K562 (cell line): ENCODE measurements around the gene KIAA0825. TPM values are rescaled to one million over a fixed set of nuclear protein-coding genes. Genes with fewer than 3 reads are reported as not detected.

Source experiments
- ATAC-seq: fragments of 200-7000 bp; cut with Tn5 transposase; 3 replicates; pipeline ENCODE4 v1.9.1; 2020; ENCODE audit warnings: moderate library complexity
- BruUV-seq: library from RNA; stranded (reverse); fragments of 400-500 nt; replicated peaks from 2 replicates; lab custom pipeline; 2021; lab: Mats Ljungman, UMichigan
- CTCF ChIA-PET: fragments of 300-600 bp; formaldehyde crosslinking; extraction: SDS; loops from one replicate; lab custom pipeline; 2021; ENCODE audit warnings: low intra/inter-chr PET ratio; lab: Yijun Ruan, JAX
- POLR2A ChIA-PET: fragments of 300-600, 350-650 bp; sonication (Branson Sonifier 250); formaldehyde crosslinking; extraction: SDS; loops from one replicate; lab custom pipeline; 2021; ENCODE audit warnings: antibody characterized with exemption, inconsistent platforms; lab: Yijun Ruan, JAX
- DNase-seq, 4 experiments: peaks; one replicate each; pipeline versions ENCODE4 v3.0.0 to v3.0.0-alpha.2; 2011 to 2018; ENCODE audit warnings: low spot score in 3 of 4, mixed read lengths in 3 of 4; ENCODE audit errors: extremely low read depth in 1 of 4
- FAIRE-seq: peaks from 2 replicates; lab custom pipeline; 2011; peaks lifted over from hg19 to GRCh38; lab: Jason Lieb, UNC
- H2AFZ ChIP-seq: 2 replicates; pipeline ENCODE4 v1.6.0; 2011; ENCODE audit warnings: low read depth, low read length, control low read depth, inconsistent platforms
- H3K27ac ChIP-seq: fragments of 200-600 bp; 3 replicates; pipeline ENCODE4 v1.8.0; 2011; ENCODE audit warnings: low read depth, mild to moderate bottlenecking, control low read depth, inconsistent platforms, low read length, moderate library complexity, mixed read lengths; ENCODE audit errors: extremely low read depth
- H3K27me3 ChIP-seq, 2 experiments: fragments of 300-600 bp in 1 of 2; 2 replicates in 1 of 2; 3 replicates in 1 of 2; pipeline versions ENCODE4 v1.6.0 to v1.8.0; 2011; ENCODE audit warnings: inconsistent platforms in 2 of 2, low read length in 2 of 2, mild to moderate bottlenecking in 1 of 2, mixed read lengths in 1 of 2, moderate library complexity in 1 of 2; ENCODE audit not compliant: control insufficient read depth in 2 of 2, insufficient read depth in 2 of 2
- H3K36me3 ChIP-seq: fragments of 300-600 bp; 3 replicates; pipeline ENCODE4 v1.8.0; 2011; ENCODE audit warnings: mild to moderate bottlenecking, low read length, inconsistent platforms; ENCODE audit not compliant: control insufficient read depth, insufficient read depth
- H3K4me1 ChIP-seq, 2 experiments: fragments of 200-600 bp in 1 of 2; replicated peaks in 1 of 2; 2 replicates in 1 of 2; 3 replicates in 1 of 2; pipeline versions ENCODE4 v1.5.1 to v1.8.0; 2011; ENCODE audit warnings: inconsistent platforms in 2 of 2, low read length in 2 of 2, mild to moderate bottlenecking in 1 of 2, mixed read lengths in 1 of 2, moderate library complexity in 1 of 2; ENCODE audit not compliant: control insufficient read depth in 2 of 2, insufficient read depth in 2 of 2
- H3K4me2 ChIP-seq: 2 replicates; pipeline ENCODE4 v1.6.1; 2011; ENCODE audit warnings: low read length, control low read depth, inconsistent platforms, mixed read lengths; ENCODE audit not compliant: insufficient read depth
- H3K4me3 ChIP-seq: fragments of 200-600 bp; sonication (generic), shearing (Covaris generic); 2 replicates; pipeline ENCODE4 v1.5.1; 2016; ENCODE audit warnings: control low read depth, inconsistent platforms
- H3K79me2 ChIP-seq: fragments of 200-600 bp; 3 replicates; pipeline ENCODE4 v1.8.0; 2011; ENCODE audit warnings: low read length, inconsistent platforms; ENCODE audit not compliant: control insufficient read depth, insufficient read depth
- H3K9ac ChIP-seq, 2 experiments: 2 replicates each; pipeline versions ENCODE4 v1.6.0 to v1.6.1; 2011; ENCODE audit warnings: low read depth in 2 of 2, low read length in 2 of 2, control low read depth in 1 of 2, inconsistent platforms in 1 of 2, mild to moderate bottlenecking in 1 of 2, mixed read lengths in 1 of 2; ENCODE audit not compliant: insufficient read depth in 1 of 2
- H3K9me1 ChIP-seq: one replicate; pipeline ENCODE4 v1.6.0; 2011; ENCODE audit warnings: inconsistent platforms, mild to moderate bottlenecking, low read length, moderate library complexity; ENCODE audit not compliant: control insufficient read depth, insufficient read depth
- H3K9me3 ChIP-seq: replicated peaks from 2 replicates; pipeline ENCODE4 v1.5.1; 2011; ENCODE audit warnings: low read depth, low read length, inconsistent platforms; ENCODE audit not compliant: control insufficient read depth, insufficient read depth
- H4K20me1 ChIP-seq: replicated peaks from 2 replicates; pipeline ENCODE4 v1.6.1; 2011; ENCODE audit warnings: low read length, inconsistent platforms, mixed read lengths; ENCODE audit not compliant: control insufficient read depth, insufficient read depth
- DDX20 ChIP-seq: fragments of 450-650 bp; IDR thresholded peaks from 2 replicates; pipeline ENCODE4 v1.6.1; 2016; ENCODE audit warnings: missing genetic modification characterization, low read depth, mild to moderate bottlenecking, missing compliant biosample characterization, moderate library complexity
- GABPB2 ChIP-seq: fragments of 250-450 bp; sonication (Bioruptor Pico); conservative IDR thresholded peaks from 2 replicates; pipeline ENCODE4 v1.5.1; 2021; ENCODE audit warnings: mild to moderate bottlenecking
- MED1 ChIP-seq: sonication (generic); formaldehyde crosslinking; IDR thresholded peaks from 2 replicates; pipeline ENCODE4 v1.8.1; 2023; ENCODE audit warnings: missing genetic modification reagents, borderline replicate concordance
- NFRKB ChIP-seq: fragments of 450-650 bp; IDR thresholded peaks from 2 replicates; pipeline ENCODE4 v1.6.1; 2016; ENCODE audit warnings: low read depth
- SRSF3 ChIP-seq: fragments of 200-400 bp; formaldehyde crosslinking; IDR thresholded peaks from 2 replicates; pipeline ENCODE4 v1.6.1; 2016; ENCODE audit warnings: mild to moderate bottlenecking, low read length, moderate library complexity; ENCODE audit not compliant: insufficient read depth
- ZNF165 ChIP-seq: fragments of 250-450 bp; sonication (Bioruptor Pico); IDR thresholded peaks from 2 replicates; pipeline ENCODE4 v1.4.0; 2020; ENCODE audit warnings: borderline replicate concordance
- WGBS: fragments of 100-300 bp; shearing (Covaris generic); methylation state at CpG from one replicate; pipeline ENCODE4 v1.1.6; 2016; ENCODE audit warnings: low coverage, mixed read lengths; ENCODE audit not compliant: insufficient coverage; ENCODE audit errors: missing lambda C conversion rate; 5-methylcytosine and 5-hydroxymethylcytosine counted together
- in situ Hi-C: fragments of 300-500 bp; cut with MboI; formaldehyde crosslinking; loops from 4 replicates; pipeline ENCODE4 v1.15.0; 2018; ENCODE audit warnings: inconsistent platforms, mixed read lengths
- intact Hi-C: fragments of 100-400 bp; cut with micrococcal nuclease; formaldehyde crosslinking; loops from 2 replicates; pipeline ENCODE4 v1.14.2; 2022
- polyA plus RNA-seq, 8 experiments: library from polyadenylated mRNA; depleted of rRNA in 4 of 8; stranded (reverse) in 5 of 8; unstranded in 3 of 8; fragments of >200 nt; fragmentation: Nextera tagmentation in 2 of 8; fragmentation: Illumina TruSeq in 1 of 8; extraction: Ambion mirVana in 2 of 8; extraction: Trizol in 1 of 8; gene quantifications; 2 replicates each; pipeline versions ENCODE4 v1.2.1 to v1.2.3, GENCODE V29; 2011 to 2014; ENCODE audit warnings: inconsistent platforms in 1 of 8, missing spikeins in 1 of 8
- total RNA-seq, 7 experiments: library from RNA; depleted of rRNA in 6 of 7; stranded (reverse); fragments of >200 nt in 6 of 7; fragmentation: Illumina TruSeq in 2 of 7; extraction: Trizol in 2 of 7; gene quantifications; 2 replicates each; pipeline versions ENCODE4 v1.2.1 to v1.2.3, GENCODE V29; 2011 to 2021; ENCODE audit warnings: low replicate concordance in 1 of 7
- TF ChIP-seq, protein P1 (sequence below): fragments of 250-450 bp; sonication (Bioruptor Pico); IDR thresholded peaks from 2 replicates; pipeline ENCODE4 v1.5.0; 2021

KIAA0825 gene
- total and polyA plus RNA-seq, 9 of the 15 experiments (the other 6 are each of a cell fraction or from before 2014, with no cell fraction given), result 0.05 to 0.36 (median 0.16) TPM; not detected in 1

DNA sequence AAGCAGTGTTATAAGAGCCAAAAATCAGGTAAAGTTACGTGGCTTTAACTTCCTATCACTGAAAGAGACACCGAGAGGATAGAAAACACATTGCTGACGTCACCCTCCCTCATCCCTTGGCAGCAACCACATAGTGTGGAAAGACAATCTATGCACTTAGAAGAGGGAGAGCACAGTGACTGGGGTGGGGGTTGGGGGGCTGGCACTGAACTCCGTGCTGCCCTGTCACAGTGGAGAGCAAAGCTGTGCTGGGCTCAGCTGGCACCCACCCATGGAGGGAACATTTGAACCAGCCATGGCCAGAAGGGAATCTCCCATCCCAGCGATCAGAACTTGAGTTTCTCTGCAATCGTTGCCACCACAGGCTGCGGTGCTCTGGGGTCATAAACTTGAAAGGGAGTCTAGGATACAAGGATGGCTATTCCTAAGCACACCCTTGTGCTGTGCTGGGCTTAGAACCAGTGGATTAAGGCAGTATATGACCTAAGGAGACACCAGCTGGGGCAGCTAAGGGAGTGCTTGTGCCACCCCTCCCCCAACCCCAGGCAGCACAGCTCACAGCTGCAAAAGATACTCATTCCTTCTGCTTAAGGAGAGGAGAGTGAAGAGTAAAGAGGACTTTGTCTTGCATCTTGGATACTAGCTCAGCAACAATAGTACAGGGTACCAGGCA is 73.4 kb downstream of the KIAA0825 start:
- Histone ChIP-seq H3K4me3 (no peak overlapping the region), H3K9ac (no peak overlapping the region), H3K9me3 (no peaks in the 10 kb centered on the region), H3K4me2 (no peak overlapping the region), H3K9me1 (no peaks in the 10 kb centered on the region), H3K36me3 (no peaks in the 10 kb centered on the region), H3K4me1 (no peaks in the 10 kb centered on the region), H3K79me2 (no peaks in the 10 kb centered on the region), H3K27me3 (no peaks in the 10 kb centered on the region), H3K27ac (no peak overlapping the region), H2AFZ (no peak overlapping the region), H4K20me1 (no peaks in the 10 kb centered on the region)
- ChIA-PET POLR2A (no interaction called here), CTCF (no interaction called here)
- in situ Hi-C loops, result no loop called here
- BruUV-seq, result no TSS peak
- 0% methylated on average over 6 of the region's 7 CpGs for WGBS
- intact Hi-C loops, result no loop called here
- no peak for TF ChIP-seq NFRKB
- TF ChIP-seq GABPB2 (CRISPR knock-in tag), result no peak
- TF ChIP-seq SRSF3, result no peak
- TF ChIP-seq, protein P1, sequence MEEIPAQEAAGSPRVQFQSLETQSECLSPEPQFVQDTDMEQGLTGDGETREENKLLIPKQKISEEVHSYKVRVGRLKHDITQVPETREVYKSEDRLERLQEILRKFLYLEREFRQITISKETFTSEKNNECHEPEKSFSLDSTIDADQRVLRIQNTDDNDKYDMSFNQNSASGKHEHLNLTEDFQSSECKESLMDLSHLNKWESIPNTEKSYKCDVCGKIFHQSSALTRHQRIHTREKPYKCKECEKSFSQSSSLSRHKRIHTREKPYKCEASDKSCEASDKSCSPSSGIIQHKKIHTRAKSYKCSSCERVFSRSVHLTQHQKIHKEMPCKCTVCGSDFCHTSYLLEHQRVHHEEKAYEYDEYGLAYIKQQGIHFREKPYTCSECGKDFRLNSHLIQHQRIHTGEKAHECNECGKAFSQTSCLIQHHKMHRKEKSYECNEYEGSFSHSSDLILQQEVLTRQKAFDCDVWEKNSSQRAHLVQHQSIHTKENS, result no peak
- TF ChIP-seq ZNF165 (CRISPR knock-in tag), result no peak
- TF ChIP-seq DDX20 (tag), result no peak
- no peak for TF ChIP-seq MED1 (CRISPR knock-in tag)
- ATAC-seq (no peak), FAIRE-seq (no peak), DNase-seq (no peak)
